ENCODE measurements around the gene SLC25A41. TPM values are rescaled to one million over a fixed set of nuclear protein-coding genes. Genes with fewer than 3 reads are reported as not detected.
A peak's percentile ranks its signal among the peaks of the same experiment; 100 is the strongest.

SLC25A41 gene
- total and polyA plus RNA-seq, 2 of the 13 experiments (the other 11 are each of a cell fraction or from before 2014, with no cell fraction given), result 0.33 to 0.95 TPM

GRCh38 chr19:6464070-6464873 is 30.7 kb upstream of the SLC25A41 start, which contains the start of gene CRB3 (continued):
- no peak for TF ChIP-seq ZKSCAN8 (CRISPR knock-in tag; IDR thresholded peaks at IDR 0.05; ENCODE audit: borderline replicate concordance)
- TF ChIP-seq HIC2 (CRISPR knock-in tag; IDR thresholded peaks at IDR 0.05; ENCODE audit: low read depth), result no peak
- no peak for TF ChIP-seq ZNF589 (CRISPR knock-in tag; conservative IDR thresholded peaks at IDR 0.05)
- TF ChIP-seq ZNF251 (CRISPR knock-in tag; IDR thresholded peaks at IDR 0.05), result no peak
- TF ChIP-seq HNF1A (IDR thresholded peaks at IDR 0.05; ENCODE audit: low read depth), result peak; percentile 88
- TF ChIP-seq HNF1A (CRISPR knock-in tag; IDR thresholded peaks at IDR 0.05; ENCODE audit: borderline replicate concordance), result peak; percentile 96
- TF ChIP-seq SKIL (CRISPR knock-in tag; IDR thresholded peaks at IDR 0.05; ENCODE audit: borderline replicate concordance), result no peak
- no peak for TF ChIP-seq ZNF382 (CRISPR knock-in tag; IDR thresholded peaks at IDR 0.05; ENCODE audit: borderline replicate concordance)
- no peak for TF ChIP-seq ZSCAN20 (CRISPR knock-in tag; IDR thresholded peaks at IDR 0.05; ENCODE audit: borderline replicate concordance)
- TF ChIP-seq ZBTB34 (CRISPR knock-in tag; IDR thresholded peaks at IDR 0.05), result no peak
- TF ChIP-seq HOXA3 (CRISPR knock-in tag; IDR thresholded peaks at IDR 0.05), result peak; percentile 58
- TF ChIP-seq RXRB (CRISPR knock-in tag; IDR thresholded peaks at IDR 0.05; ENCODE audit: borderline replicate concordance), result no peak; the same call in 1 of the 2 replicates
- no peak for TF ChIP-seq PAWR (CRISPR knock-in tag; IDR thresholded peaks at IDR 0.05; ENCODE audit: borderline replicate concordance)
- no peak for TF ChIP-seq ZNF75D (CRISPR knock-in tag; IDR thresholded peaks at IDR 0.05; ENCODE audit: borderline replicate concordance)
- no peak for TF ChIP-seq PAF1 (CRISPR knock-in tag; IDR thresholded peaks at IDR 0.05)
- no peak for TF ChIP-seq REL (CRISPR knock-in tag; conservative IDR thresholded peaks at IDR 0.05)
- no peak for TF ChIP-seq KLF11 (CRISPR knock-in tag; IDR thresholded peaks at IDR 0.05)
- TF ChIP-seq MTA3 (CRISPR knock-in tag; IDR thresholded peaks at IDR 0.05), result no peak

Measured in HepG2 (cell line).